Measurements from ENCODE around the gene TBC1D5. TPM values are rescaled to one million over a fixed set of nuclear protein-coding genes. Genes with fewer than 3 reads are reported as not detected.
"Not testable (repeated sequence)": the region's sequence is repeated elsewhere in the genome, so short reads cannot be mapped to it uniquely, and the experiment has no call there.

TBC1D5 gene
- polyA plus RNA-seq, 2 donors, result 4.5 to 6.7 TPM

DNA sequence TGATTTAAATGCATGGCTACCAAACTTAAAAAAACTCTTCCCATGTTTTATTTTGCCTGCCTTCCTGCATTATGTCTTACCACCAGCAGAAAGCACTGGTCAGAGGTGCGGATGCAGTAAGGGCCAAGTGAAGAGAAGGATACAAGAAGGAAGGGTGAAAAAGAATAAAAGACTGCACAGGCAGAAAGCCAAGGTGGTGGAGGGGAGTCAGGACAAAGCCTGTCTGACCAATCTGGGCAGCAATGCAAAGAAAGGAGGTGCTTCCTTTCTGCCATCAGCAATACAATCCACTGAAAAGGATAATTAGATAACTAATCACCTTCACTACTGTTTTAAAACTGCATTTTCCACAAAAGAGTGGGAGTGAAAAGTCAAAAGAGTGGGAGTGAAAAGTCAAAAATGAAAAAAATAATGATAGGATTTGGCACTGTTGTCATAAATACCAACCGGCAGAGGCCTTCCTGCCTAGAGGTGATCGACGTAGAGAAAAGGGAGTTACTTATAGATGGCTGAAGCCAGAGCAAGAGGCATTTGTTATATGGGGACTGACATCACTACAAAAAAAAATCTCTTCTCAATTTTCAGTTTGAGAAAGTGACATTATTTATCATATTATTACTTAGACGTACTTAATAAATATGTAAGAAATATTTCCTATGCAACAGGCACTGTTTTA is 385.3 kb downstream of the TBC1D5 start:
- H3K27ac ChIP-seq (ENCODE audit: low read depth in 2 of 2, low read length in 1 of 2), result no peak overlapping the region
- H3K36me3 ChIP-seq (ENCODE audit: control insufficient read depth in 2 of 2, insufficient read depth in 2 of 2, low read length in 1 of 2), result no peaks in the 10 kb centered on the region
- WGBS, 2 donors, result 93 to 97% methylated on average over 5 of the region's 5 CpGs
- no peak overlapping the region for H3K4me3 ChIP-seq (ENCODE audit: low read depth in 1 of 2, low read length in 2 of 2)
- H3K9me3 ChIP-seq (ENCODE audit: control insufficient read depth in 2 of 2, insufficient read depth in 1 of 2, low read depth in 1 of 2, low read length in 1 of 2), result no peaks in the 10 kb centered on the region
- no peaks in the 10 kb centered on the region for H3K27me3 ChIP-seq (ENCODE audit: control insufficient read depth in 1 of 2, insufficient read depth in 2 of 2, low read length in 2 of 2)
- no peaks in the 10 kb centered on the region for H3K4me1 ChIP-seq (ENCODE audit: control insufficient read depth in 2 of 2, insufficient read depth in 2 of 2, low read length in 1 of 2)

DNA sequence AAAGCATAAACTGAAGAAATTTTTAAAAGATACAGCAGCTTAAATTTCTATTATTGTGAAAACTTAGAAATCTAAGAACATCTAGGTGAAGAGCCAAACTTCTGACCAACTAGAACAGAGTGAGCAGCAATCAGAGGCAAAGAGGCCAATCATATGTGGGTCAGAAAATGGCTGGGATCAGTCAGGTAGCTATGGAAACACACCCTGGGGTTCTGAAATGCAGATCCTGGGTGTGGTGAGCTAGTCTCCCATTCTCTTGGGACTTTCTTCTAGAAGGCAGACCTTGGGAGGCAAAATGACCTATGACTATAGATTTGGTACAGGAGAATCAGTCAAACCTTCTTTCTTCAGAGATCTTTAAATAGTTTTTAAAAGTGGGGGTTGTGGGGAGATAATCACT is 385.8 kb downstream of the TBC1D5 start:
- H3K36me3 ChIP-seq (ENCODE audit: control insufficient read depth in 2 of 2, insufficient read depth in 2 of 2, low read length in 1 of 2), result no peaks in the 10 kb centered on the region

DNA sequence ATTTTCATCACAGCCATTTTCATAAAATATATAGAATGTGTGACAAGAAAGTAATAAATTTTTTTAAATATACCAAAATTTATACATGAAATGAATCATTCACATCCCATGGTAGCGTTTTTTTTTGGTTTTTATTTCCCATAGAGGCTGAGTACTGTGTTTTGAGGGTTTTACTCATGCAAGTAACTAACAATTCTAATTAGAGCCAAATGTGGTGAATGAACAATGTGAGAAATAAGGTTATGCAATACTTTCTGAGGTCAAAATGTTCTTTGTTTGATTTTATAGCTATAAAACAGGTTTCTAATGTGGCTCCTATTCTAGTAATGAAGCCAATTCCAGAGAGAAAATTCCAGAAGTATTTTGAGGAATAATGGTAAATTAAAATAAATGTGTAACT is 386.8 kb downstream of the TBC1D5 start:
- Histone ChIP-seq H3K36me3 (ENCODE audit: control insufficient read depth in 2 of 2, insufficient read depth in 2 of 2, low read length in 1 of 2) (no peaks in the 10 kb centered on the region), H3K4me1 (ENCODE audit: control insufficient read depth in 2 of 2, insufficient read depth in 2 of 2, low read length in 1 of 2) (no peaks in the 10 kb centered on the region), H3K4me3 (ENCODE audit: low read depth in 1 of 2, low read length in 2 of 2) (no peak overlapping the region), H3K9me3 (ENCODE audit: control insufficient read depth in 2 of 2, insufficient read depth in 1 of 2, low read depth in 1 of 2, low read length in 1 of 2) (peaks cover 0 to 2% of the 10 kb centered on the region in 2 donors), H3K27me3 (ENCODE audit: control insufficient read depth in 1 of 2, insufficient read depth in 2 of 2, low read length in 2 of 2) (no peaks in the 10 kb centered on the region), H3K27ac (ENCODE audit: low read depth in 2 of 2, low read length in 1 of 2) (no peak overlapping the region)
- whole genome bisulfite sequencing, 2 donors, result 86 to 93% methylated on average over 1 of the region's 1 CpG

More for the DNA sequence above, 385.8 kb downstream of the TBC1D5 start:
- no peaks in the 10 kb centered on the region for H3K4me1 ChIP-seq (ENCODE audit: control insufficient read depth in 2 of 2, insufficient read depth in 2 of 2, low read length in 1 of 2)
- H3K9me3 ChIP-seq (ENCODE audit: control insufficient read depth in 2 of 2, insufficient read depth in 1 of 2, low read depth in 1 of 2, low read length in 1 of 2), result no peaks in the 10 kb centered on the region
- no peak overlapping the region for H3K27ac ChIP-seq (ENCODE audit: low read depth in 2 of 2, low read length in 1 of 2)
- H3K4me3 ChIP-seq (ENCODE audit: low read depth in 1 of 2, low read length in 2 of 2), result no peak overlapping the region
- H3K27me3 ChIP-seq (ENCODE audit: control insufficient read depth in 1 of 2, insufficient read depth in 2 of 2, low read length in 2 of 2), result no peaks in the 10 kb centered on the region

DNA sequence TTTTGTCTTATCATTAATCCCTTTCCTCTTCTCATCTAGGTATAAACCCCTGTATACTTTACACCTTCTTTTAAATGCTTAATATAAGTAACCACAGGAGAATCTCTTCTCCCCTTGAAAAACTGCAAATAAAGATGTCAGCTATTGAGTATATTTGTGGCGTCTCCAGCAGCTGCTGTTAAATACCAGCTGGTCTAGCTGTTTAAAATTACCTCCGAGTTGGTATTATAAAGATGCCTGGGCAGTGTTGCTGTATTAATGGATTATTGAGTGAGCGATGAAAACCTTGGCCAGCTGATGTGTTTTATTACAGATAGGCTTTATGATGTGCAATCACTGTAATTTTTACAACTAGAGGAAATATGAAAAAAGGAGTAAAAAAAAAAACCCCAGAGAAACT is 388.1 kb downstream of the TBC1D5 start:
- Histone ChIP-seq H3K4me1 (ENCODE audit: control insufficient read depth in 2 of 2, insufficient read depth in 2 of 2, low read length in 1 of 2) (no peaks in the 10 kb centered on the region), H3K4me3 (ENCODE audit: low read depth in 1 of 2, low read length in 2 of 2) (no peak overlapping the region), H3K27ac (ENCODE audit: low read depth in 2 of 2, low read length in 1 of 2) (no peak overlapping the region), H3K9me3 (ENCODE audit: control insufficient read depth in 2 of 2, insufficient read depth in 1 of 2, low read depth in 1 of 2, low read length in 1 of 2) (peaks cover 0 to 2% of the 10 kb centered on the region in 2 donors), H3K27me3 (ENCODE audit: control insufficient read depth in 1 of 2, insufficient read depth in 2 of 2, low read length in 2 of 2) (no peaks in the 10 kb centered on the region), H3K36me3 (ENCODE audit: control insufficient read depth in 2 of 2, insufficient read depth in 2 of 2, low read length in 1 of 2) (no peaks in the 10 kb centered on the region)
- 84 to 90% methylated on average over 3 of the region's 3 CpGs for WGBS, 2 donors

DNA sequence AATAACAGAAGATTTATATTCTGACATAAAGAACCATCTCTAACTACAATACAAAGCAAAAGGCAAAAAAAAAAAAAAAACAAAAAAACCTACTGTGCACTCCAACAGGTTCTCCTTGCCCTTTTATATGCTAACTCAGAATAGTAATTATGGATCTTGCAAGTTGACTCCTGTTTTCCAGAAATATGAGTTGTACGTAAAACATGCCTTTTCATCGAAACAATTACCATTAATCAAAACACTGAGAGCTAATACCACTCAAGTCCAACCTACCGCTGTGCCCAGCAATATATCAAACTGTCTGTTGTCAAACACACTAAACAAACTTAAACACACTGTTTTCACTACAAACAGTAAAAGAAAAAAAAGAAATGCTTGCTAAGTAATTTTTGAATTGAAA is 389.8 kb downstream of the TBC1D5 start:
- H3K36me3 ChIP-seq (ENCODE audit: control insufficient read depth in 2 of 2, insufficient read depth in 2 of 2, low read length in 1 of 2), result no peaks in the 10 kb centered on the region
- no peak overlapping the region for H3K27ac ChIP-seq (ENCODE audit: low read depth in 2 of 2, low read length in 1 of 2)
- WGBS, 2 donors, result 55 to 73% methylated on average over 3 of the region's 3 CpGs
- no peaks in the 10 kb centered on the region for H3K4me1 ChIP-seq (ENCODE audit: control insufficient read depth in 2 of 2, insufficient read depth in 2 of 2, low read length in 1 of 2)
- H3K4me3 ChIP-seq (ENCODE audit: low read depth in 1 of 2, low read length in 2 of 2), result no peak overlapping the region
- H3K9me3 ChIP-seq (ENCODE audit: control insufficient read depth in 2 of 2, insufficient read depth in 1 of 2, low read depth in 1 of 2, low read length in 1 of 2), result peaks cover 0 to 2% of the 10 kb centered on the region in 2 donors
- no peaks in the 10 kb centered on the region for H3K27me3 ChIP-seq (ENCODE audit: control insufficient read depth in 1 of 2, insufficient read depth in 2 of 2, low read length in 2 of 2)

DNA sequence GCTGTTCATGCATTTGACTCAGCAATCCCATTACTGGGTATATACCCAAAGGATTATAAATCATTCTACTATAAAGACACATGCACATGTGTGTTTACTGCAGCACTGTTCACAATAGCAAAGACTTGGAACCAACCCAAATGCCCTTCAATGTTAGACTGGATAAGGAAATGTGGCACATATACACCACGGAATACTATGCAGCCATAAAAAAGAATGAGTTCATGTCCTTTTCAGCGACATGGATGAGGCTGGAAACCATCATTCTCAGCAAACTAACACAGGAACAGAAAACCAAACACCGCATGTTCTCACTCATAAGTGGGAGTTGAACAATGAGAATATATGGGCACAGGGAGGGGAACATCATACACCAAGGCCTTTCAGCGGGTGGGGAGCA is 391.2 kb downstream of the TBC1D5 start:
- H3K36me3 ChIP-seq (ENCODE audit: control insufficient read depth in 2 of 2, insufficient read depth in 2 of 2, low read length in 1 of 2); H3K27ac ChIP-seq (ENCODE audit: low read depth in 2 of 2, low read length in 1 of 2); H3K4me1 ChIP-seq (ENCODE audit: control insufficient read depth in 2 of 2, insufficient read depth in 2 of 2, low read length in 1 of 2); H3K27me3 ChIP-seq (ENCODE audit: control insufficient read depth in 1 of 2, insufficient read depth in 2 of 2, low read length in 2 of 2); H3K4me3 ChIP-seq (ENCODE audit: low read depth in 1 of 2, low read length in 2 of 2); H3K9me3 ChIP-seq (ENCODE audit: control insufficient read depth in 2 of 2, insufficient read depth in 1 of 2, low read depth in 1 of 2, low read length in 1 of 2): not testable (repeated sequence)
- WGBS, 2 donors, result 96 to 99% methylated on average over 4 of the region's 4 CpGs

DNA sequence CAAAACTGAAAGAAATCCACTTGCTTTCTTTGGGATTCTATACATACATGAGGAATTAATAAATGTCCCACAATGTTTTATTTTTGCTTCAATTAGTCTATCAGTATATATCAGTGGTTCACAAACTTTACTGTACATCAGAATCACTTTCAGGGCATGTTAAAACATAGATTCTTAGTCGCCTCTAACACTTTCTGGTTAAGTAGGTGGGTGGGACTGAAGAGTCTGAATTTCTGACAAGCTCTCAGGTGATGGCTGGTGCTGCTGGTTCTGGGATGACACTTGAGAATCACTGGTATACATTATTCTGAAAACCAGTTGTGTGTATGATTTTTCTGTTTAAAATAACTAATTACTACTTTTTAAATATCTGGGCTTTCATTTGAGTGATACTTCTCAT is 393.3 kb downstream of the TBC1D5 start:
- WGBS, 2 donors, result 79 to 88% methylated on average over 1 of the region's 1 CpG
- Histone ChIP-seq H3K27me3 (ENCODE audit: control insufficient read depth in 1 of 2, insufficient read depth in 2 of 2, low read length in 2 of 2) (no peaks in the 10 kb centered on the region), H3K36me3 (ENCODE audit: control insufficient read depth in 2 of 2, insufficient read depth in 2 of 2, low read length in 1 of 2) (no peaks in the 10 kb centered on the region), H3K27ac (ENCODE audit: low read depth in 2 of 2, low read length in 1 of 2) (no peak overlapping the region), H3K4me1 (ENCODE audit: control insufficient read depth in 2 of 2, insufficient read depth in 2 of 2, low read length in 1 of 2) (no peaks in the 10 kb centered on the region), H3K4me3 (ENCODE audit: low read depth in 1 of 2, low read length in 2 of 2) (no peak overlapping the region), H3K9me3 (ENCODE audit: control insufficient read depth in 2 of 2, insufficient read depth in 1 of 2, low read depth in 1 of 2, low read length in 1 of 2) (peaks cover 0 to 2% of the 10 kb centered on the region in 2 donors)

DNA sequence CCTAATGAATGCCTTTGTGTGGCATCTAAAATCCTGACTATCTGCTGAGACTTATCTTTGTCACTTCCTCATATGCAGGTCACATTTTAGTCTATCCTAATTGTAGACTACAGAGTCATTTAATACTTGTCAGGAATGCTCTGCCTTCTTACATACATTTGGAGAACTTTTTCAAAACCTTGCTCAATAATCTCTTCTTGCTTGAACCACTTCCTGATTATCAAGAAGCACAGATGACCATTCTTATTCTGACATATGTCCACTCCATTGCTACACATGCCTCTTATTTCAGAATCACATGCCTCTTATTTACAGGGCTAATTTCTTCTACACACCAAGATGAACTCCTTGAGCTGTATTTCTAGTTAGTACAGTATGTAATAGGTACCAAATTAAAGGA is 400.3 kb downstream of the TBC1D5 start:
- Histone ChIP-seq H3K4me3 (ENCODE audit: low read depth in 1 of 2, low read length in 2 of 2) (no peak overlapping the region), H3K36me3 (ENCODE audit: control insufficient read depth in 2 of 2, insufficient read depth in 2 of 2, low read length in 1 of 2) (no peaks in the 10 kb centered on the region), H3K9me3 (ENCODE audit: control insufficient read depth in 2 of 2, insufficient read depth in 1 of 2, low read depth in 1 of 2, low read length in 1 of 2) (no peaks in the 10 kb centered on the region), H3K4me1 (ENCODE audit: control insufficient read depth in 2 of 2, insufficient read depth in 2 of 2, low read length in 1 of 2) (no peaks in the 10 kb centered on the region), H3K27me3 (ENCODE audit: control insufficient read depth in 1 of 2, insufficient read depth in 2 of 2, low read length in 2 of 2) (no peaks in the 10 kb centered on the region), H3K27ac (ENCODE audit: low read depth in 2 of 2, low read length in 1 of 2) (no peak overlapping the region)

DNA sequence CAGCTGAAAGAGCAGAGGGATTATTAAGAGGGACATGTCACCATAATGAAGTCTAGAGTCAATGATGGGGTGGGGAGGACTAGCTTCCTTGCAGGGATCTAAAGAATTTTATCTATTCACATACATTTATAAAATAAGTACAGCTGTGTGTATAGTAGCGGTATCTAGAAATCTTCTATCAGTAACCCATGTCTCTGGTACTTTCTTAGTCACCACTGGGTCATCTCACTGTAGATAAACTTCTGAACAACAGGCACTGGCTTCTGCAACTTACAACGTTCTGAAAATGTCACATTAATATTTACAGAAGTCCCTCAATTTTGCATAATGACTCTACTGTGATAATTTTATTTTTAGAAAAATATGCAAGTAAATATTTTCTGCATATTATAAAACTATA is 401.7 kb downstream of the TBC1D5 start:
- Histone ChIP-seq H3K27ac (ENCODE audit: low read depth in 2 of 2, low read length in 1 of 2) (no peak overlapping the region), H3K27me3 (ENCODE audit: control insufficient read depth in 1 of 2, insufficient read depth in 2 of 2, low read length in 2 of 2) (no peaks in the 10 kb centered on the region), H3K36me3 (ENCODE audit: control insufficient read depth in 2 of 2, insufficient read depth in 2 of 2, low read length in 1 of 2) (no peaks in the 10 kb centered on the region), H3K4me1 (ENCODE audit: control insufficient read depth in 2 of 2, insufficient read depth in 2 of 2, low read length in 1 of 2) (no peaks in the 10 kb centered on the region), H3K4me3 (ENCODE audit: low read depth in 1 of 2, low read length in 2 of 2) (no peak overlapping the region), H3K9me3 (ENCODE audit: control insufficient read depth in 2 of 2, insufficient read depth in 1 of 2, low read depth in 1 of 2, low read length in 1 of 2) (no peaks in the 10 kb centered on the region)
- WGBS, 2 donors, result 83 to 88% methylated on average over 2 of the region's 2 CpGs

DNA sequence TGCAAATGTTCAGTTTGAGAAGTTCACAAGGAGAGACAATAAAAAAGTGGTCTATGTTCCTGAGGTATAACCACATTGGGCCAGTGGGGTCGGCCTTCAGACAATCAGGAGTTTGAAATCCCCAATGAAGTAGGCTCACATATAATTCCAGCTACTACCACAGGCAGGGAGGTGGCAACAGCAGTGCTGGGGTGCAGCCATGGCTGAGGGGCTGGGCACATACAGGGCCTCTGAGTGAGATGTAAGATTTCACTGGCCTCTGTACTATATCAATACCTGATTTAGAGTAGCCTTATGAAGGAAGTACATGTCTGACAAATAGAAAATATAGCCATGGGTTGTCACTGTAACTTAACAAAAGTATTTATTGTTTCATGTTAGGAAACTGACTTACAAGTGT is 402.2 kb downstream of the TBC1D5 start:
- 98 to 100% methylated on average over 1 of the region's 1 CpG for WGBS, 2 donors
- Histone ChIP-seq H3K27me3 (ENCODE audit: control insufficient read depth in 1 of 2, insufficient read depth in 2 of 2, low read length in 2 of 2) (no peaks in the 10 kb centered on the region), H3K9me3 (ENCODE audit: control insufficient read depth in 2 of 2, insufficient read depth in 1 of 2, low read depth in 1 of 2, low read length in 1 of 2) (no peaks in the 10 kb centered on the region)

More for the DNA sequence above, 402.2 kb downstream of the TBC1D5 start:
- Histone ChIP-seq H3K4me3 (ENCODE audit: low read depth in 1 of 2, low read length in 2 of 2) (no peak overlapping the region), H3K27ac (ENCODE audit: low read depth in 2 of 2, low read length in 1 of 2) (no peak overlapping the region), H3K36me3 (ENCODE audit: control insufficient read depth in 2 of 2, insufficient read depth in 2 of 2, low read length in 1 of 2) (no peaks in the 10 kb centered on the region), H3K4me1 (ENCODE audit: control insufficient read depth in 2 of 2, insufficient read depth in 2 of 2, low read length in 1 of 2) (no peaks in the 10 kb centered on the region)
